HepG2 (cell line): ENCODE data around the gene BICRAL. TPM values are rescaled to one million over a fixed set of nuclear protein-coding genes. Genes with fewer than 3 reads are reported as not detected.

Experiments used
- ATAC-seq: fragments of 200-7000 bp; cut with Tn5 transposase; 3 replicates; pipeline ENCODE4 v1.9.1; 2020; ENCODE audit warnings: mild to moderate bottlenecking, moderate library complexity
- BruUV-seq: library from RNA; stranded (reverse); fragments of 400-500 nt; replicated peaks from 2 replicates; lab custom pipeline; 2021; lab: Mats Ljungman, UMichigan
- CTCF ChIA-PET: fragments of 300-600 bp; formaldehyde crosslinking; extraction: SDS; loops from one replicate; lab custom pipeline; 2021; ENCODE audit warnings: low total read pairs, inconsistent platforms, low intra/inter-chr PET ratio; lab: Yijun Ruan, JAX
- POLR2A ChIA-PET: fragments of 350-600 bp; sonication (Branson Sonifier 250); formaldehyde crosslinking; loops from one replicate; lab custom pipeline; 2020; ENCODE audit warnings: antibody characterized with exemption, inconsistent platforms; lab: Yijun Ruan, JAX
- DNase-seq: peaks from one replicate; pipeline ENCODE4 v3.0.0-alpha.2; 2015; ENCODE audit warnings: low spot score
- FAIRE-seq: peaks from 3 replicates; lab custom pipeline; 2011; peaks lifted over from hg19 to GRCh38; lab: Jason Lieb, UNC
- H2AFZ ChIP-seq: one replicate; pipeline ENCODE4 v1.6.1; 2011; ENCODE audit warnings: low read length, inconsistent platforms
- H3K27ac ChIP-seq: fragments of 300-600 bp; 3 replicates; pipeline ENCODE4 v1.8.0; 2011; ENCODE audit warnings: mixed run types, mild to moderate bottlenecking, mixed read lengths, low read length, inconsistent platforms; ENCODE audit not compliant: insufficient read depth; ENCODE audit errors: extremely low read length
- H3K27me3 ChIP-seq, 2 experiments: fragments of 200-600 bp in 1 of 2; 2 replicates in 1 of 2; 3 replicates in 1 of 2; pipeline versions ENCODE4 v1.6.0 to v1.8.0; 2011; ENCODE audit warnings: low read length in 2 of 2, mild to moderate bottlenecking in 2 of 2, moderate library complexity in 2 of 2, inconsistent platforms in 1 of 2; ENCODE audit not compliant: insufficient read depth in 2 of 2, control insufficient read depth in 1 of 2
- H3K36me3 ChIP-seq, 2 experiments: fragments of 200-600 bp in 1 of 2; replicated peaks in 1 of 2; 2 replicates in 1 of 2; 3 replicates in 1 of 2; pipeline versions ENCODE4 v1.5.1 to v1.8.0; 2011; ENCODE audit warnings: low read length in 2 of 2, inconsistent platforms in 1 of 2; ENCODE audit not compliant: insufficient read depth in 2 of 2, control insufficient read depth in 1 of 2
- H3K4me1 ChIP-seq: 2 replicates; pipeline ENCODE4 v1.5.1; 2012; ENCODE audit warnings: low read length, inconsistent platforms; ENCODE audit not compliant: insufficient read depth
- H3K4me2 ChIP-seq: 2 replicates; pipeline ENCODE4 v1.6.0; 2011; ENCODE audit warnings: low read depth, low read length, inconsistent platforms
- H3K4me3 ChIP-seq, 3 experiments: fragments of 200-600 bp in 1 of 3; sonication (generic), shearing (Covaris generic) in 1 of 3; replicated peaks in 1 of 3; 2 replicates each; pipeline ENCODE4 v1.5.1; 2011 to 2016; ENCODE audit warnings: low read length in 3 of 3, inconsistent platforms in 2 of 3, low read depth in 2 of 3, mild to moderate bottlenecking in 2 of 3, control low read depth in 1 of 3, mixed read lengths in 1 of 3; ENCODE audit not compliant: insufficient read depth in 1 of 3
- H3K79me2 ChIP-seq: one replicate; pipeline ENCODE4 v1.6.1; 2011; ENCODE audit warnings: low read length, inconsistent platforms; ENCODE audit not compliant: insufficient read depth
- H3K9ac ChIP-seq: 2 replicates; pipeline ENCODE4 v1.6.0; 2011; ENCODE audit warnings: mild to moderate bottlenecking, low read depth, low read length, inconsistent platforms; ENCODE audit not compliant: insufficient read depth
- H3K9me3 ChIP-seq: 2 replicates; pipeline ENCODE4 v1.5.1; 2012; ENCODE audit warnings: mild to moderate bottlenecking, low read length
- H4K20me1 ChIP-seq: 2 replicates; pipeline ENCODE4 v1.6.0; 2011; ENCODE audit warnings: inconsistent platforms, mild to moderate bottlenecking, low read length, moderate library complexity; ENCODE audit not compliant: insufficient read depth
- ATRX ChIP-seq: sonication (generic); formaldehyde crosslinking; IDR thresholded peaks from 2 replicates; pipeline ENCODE4 v1.4.0; 2020; ENCODE audit warnings: missing genetic modification reagents, borderline replicate concordance
- FIP1L1 ChIP-seq: fragments of 200-400 bp; formaldehyde crosslinking; IDR thresholded peaks from 2 replicates; pipeline ENCODE4 v1.6.1; 2018; ENCODE audit warnings: low read depth, mild to moderate bottlenecking, low read length, moderate library complexity, borderline replicate concordance; ENCODE audit not compliant: insufficient read depth
- SNRNP70 ChIP-seq: fragments of 200-400 bp; formaldehyde crosslinking; IDR thresholded peaks from 2 replicates; pipeline ENCODE4 v1.6.1; 2017; ENCODE audit warnings: mild to moderate bottlenecking, low read depth, low read length, moderate library complexity
- SOX5 ChIP-seq: IDR thresholded peaks from 2 replicates; pipeline ENCODE4 v1.6.1; 2016; ENCODE audit warnings: borderline replicate concordance
- ZNF121 ChIP-seq: sonication (generic); formaldehyde crosslinking; IDR thresholded peaks from 2 replicates; pipeline ENCODE4 v1.5.0; 2020; ENCODE audit warnings: mild to moderate bottlenecking, missing genetic modification reagents
- ZNF160 ChIP-seq: sonication (generic); formaldehyde crosslinking; IDR thresholded peaks from 2 replicates; pipeline ENCODE4 v1.8.0; 2022; ENCODE audit warnings: mild to moderate bottlenecking, inconsistent platforms, missing genetic modification reagents
- ZNF460 ChIP-seq: sonication (generic); formaldehyde crosslinking; IDR thresholded peaks from 2 replicates; pipeline ENCODE4 v1.5.1; 2020; ENCODE audit warnings: missing genetic modification reagents, mild to moderate bottlenecking, borderline replicate concordance
- ZNF784 ChIP-seq: sonication (generic); formaldehyde crosslinking; IDR thresholded peaks from 2 replicates; pipeline ENCODE4 v1.5.1; 2020; ENCODE audit warnings: missing genetic modification reagents, mild to moderate bottlenecking, borderline replicate concordance
- WGBS: methylation state at CpG from one replicate; pipeline ENCODE4 v1.1.6; 2017; ENCODE audit warnings: low lambda C conversion rate; 5-methylcytosine and 5-hydroxymethylcytosine counted together
- in situ Hi-C: cut with HindIII; loops from 2 replicates; pipeline ENCODE4 v1.10.0; 2017; ENCODE audit warnings: low pct_unique_long_range_greater_than_20kb; ENCODE audit not compliant: extremely low pct_ligation_motif_present
- intact Hi-C: fragments of 100-400 bp; cut with micrococcal nuclease; formaldehyde crosslinking; loops from one replicate; pipeline ENCODE4 v1.10.0; 2022; ENCODE audit not compliant: unreplicated experiment
- polyA plus RNA-seq, 8 experiments: library from polyadenylated mRNA; depleted of rRNA in 3 of 8; stranded (reverse) in 7 of 8; unstranded in 1 of 8; fragments of >200 nt; fragmentation: Illumina TruSeq in 4 of 8; extraction: Trizol in 4 of 8; gene quantifications; 2 replicates each; pipeline versions ENCODE4 v1.2.1 to v1.2.3, GENCODE V29; 2011 to 2016; ENCODE audit warnings: low read depth in 4 of 8, missing spikeins in 1 of 8, mixed read lengths in 1 of 8; ENCODE audit not compliant: insufficient read depth in 1 of 8
- total RNA-seq, 5 experiments: library from RNA; depleted of rRNA; stranded (reverse); fragments of >200 nt; fragmentation: Illumina TruSeq; extraction: Trizol; gene quantifications; 2 replicates each; pipeline ENCODE4 v1.2.3, GENCODE V29; 2016; ENCODE audit warnings: low read depth in 1 of 5
- TF ChIP-seq, protein P1 (sequence below), 2 experiments: sonication (generic) in 1 of 2; formaldehyde crosslinking in 1 of 2; IDR thresholded peaks; 2 replicates each; pipeline versions ENCODE4 v1.4.0 to v1.6.1; 2018 to 2020; ENCODE audit warnings: missing genetic modification reagents in 2 of 2, borderline replicate concordance in 1 of 2, low read depth in 1 of 2, mild to moderate bottlenecking in 1 of 2, missing biosample characterization in 1 of 2
- TF ChIP-seq, protein P2 (sequence below): sonication (generic); formaldehyde crosslinking; IDR thresholded peaks from 2 replicates; pipeline ENCODE4 v1.4.0; 2020; ENCODE audit warnings: mild to moderate bottlenecking, missing genetic modification reagents

Gene BICRAL
- total and polyA plus RNA-seq, 2 of the 13 experiments (the other 11 are each of a cell fraction or from before 2014, with no cell fraction given): 5.0 to 13.5 TPM

GRCh38 chr6:42904467-42904866 is 122.6 kb downstream of the BICRAL start:
- H4K20me1 ChIP-seq: no peaks in the 10 kb centered on the region
- no peak overlapping the region for H3K4me2 ChIP-seq
- no TSS peak for BruUV-seq
- H3K4me1 ChIP-seq: peaks cover 38% of the 10 kb centered on the region
- no peak for ATAC-seq
- 85% methylated on average over 10 of the region's 10 CpGs for WGBS
- no peak overlapping the region for H3K27ac ChIP-seq
- H3K9me3 ChIP-seq: no peaks in the 10 kb centered on the region
- no peak overlapping the region for H3K4me3 ChIP-seq
- DNase-seq: no peak
- no peaks in the 10 kb centered on the region for H3K36me3 ChIP-seq
- in situ Hi-C loops: loop anchor here (5.0 kb wide), 1 partner anchor 238 kb away; no protein-coding TSS in a partner anchor
- CTCF ChIA-PET: no interaction called here
- POLR2A ChIA-PET: interaction anchor here (0.7 to 1.4 kb wide), 6 partner anchors 25 to 156 kb away, joined by 3 to 7 read pairs (median 4); partner anchors contain the start of genes CNPY3, PPP2R5D and RPL7L1
- intact Hi-C loops: loop anchor here (5.0 kb wide), 1 partner anchor 33 kb away; no protein-coding TSS in a partner anchor
- no peak overlapping the region for H3K9ac ChIP-seq
- H3K79me2 ChIP-seq: no peaks in the 10 kb centered on the region
- H3K27me3 ChIP-seq: 0 out of 5 replicates have a peak, but pooled peaks cover 0 to 4% of the 10 kb centered on the region in 2 experiments
- TF ChIP-seq SOX5: no peak
- no peak for TF ChIP-seq FIP1L1
- TF ChIP-seq ZNF160 (CRISPR knock-in tag): no peak
- TF ChIP-seq ZNF784: no peak
- no peak for TF ChIP-seq SNRNP70
- peak; percentile 47; the same call in 1 of the 2 replicates for TF ChIP-seq ZNF460 (CRISPR knock-in tag)
- TF ChIP-seq, protein P1, sequence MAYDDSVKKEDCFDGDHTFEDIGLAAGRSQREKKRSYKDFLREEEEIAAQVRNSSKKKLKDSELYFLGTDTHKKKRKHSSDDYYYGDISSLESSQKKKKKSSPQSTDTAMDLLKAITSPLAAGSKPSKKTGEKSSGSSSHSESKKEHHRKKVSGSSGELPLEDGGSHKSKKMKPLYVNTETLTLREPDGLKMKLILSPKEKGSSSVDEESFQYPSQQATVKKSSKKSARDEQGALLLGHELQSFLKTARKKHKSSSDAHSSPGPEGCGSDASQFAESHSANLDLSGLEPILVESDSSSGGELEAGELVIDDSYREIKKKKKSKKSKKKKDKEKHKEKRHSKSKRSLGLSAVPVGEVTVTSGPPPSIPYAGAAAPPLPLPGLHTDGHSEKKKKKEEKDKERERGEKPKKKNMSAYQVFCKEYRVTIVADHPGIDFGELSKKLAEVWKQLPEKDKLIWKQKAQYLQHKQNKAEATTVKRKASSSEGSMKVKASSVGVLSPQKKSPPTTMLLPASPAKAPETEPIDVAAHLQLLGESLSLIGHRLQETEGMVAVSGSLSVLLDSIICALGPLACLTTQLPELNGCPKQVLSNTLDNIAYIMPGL (CRISPR knock-in tag; IDR thresholded peaks at IDR 0.05; ENCODE audit: borderline replicate concordance in 1 of 2, low read depth in 1 of 2): 0 out of 4 replicates have a peak, but pooled peaks of 1 of the 2 experiments have one; percentile 5
- no peak for TF ChIP-seq ATRX (CRISPR knock-in tag)
- TF ChIP-seq, protein P2, sequence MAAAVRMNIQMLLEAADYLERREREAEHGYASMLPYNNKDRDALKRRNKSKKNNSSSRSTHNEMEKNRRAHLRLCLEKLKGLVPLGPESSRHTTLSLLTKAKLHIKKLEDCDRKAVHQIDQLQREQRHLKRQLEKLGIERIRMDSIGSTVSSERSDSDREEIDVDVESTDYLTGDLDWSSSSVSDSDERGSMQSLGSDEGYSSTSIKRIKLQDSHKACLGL (CRISPR knock-in tag): no peak
- peak; percentile 91 for TF ChIP-seq ZNF121 (CRISPR knock-in tag)
- no peak for FAIRE-seq
- H2AFZ ChIP-seq: no peak overlapping the region
